Mucosa of rectum (tissue), 2 donors: ENCODE results near the gene EIF2B2.
"Not testable (repeated sequence)": the region's sequence is repeated elsewhere in the genome, so short reads cannot be mapped to it uniquely, and the experiment has no call there.

Source experiments
- H3K27ac ChIP-seq, 2 donors: one replicate each; pipeline ENCODE4 v1.7.0; 2013; ENCODE audit warnings: inconsistent platforms in 2 of 2, low read depth in 2 of 2, low read length in 2 of 2
- H3K27me3 ChIP-seq, 2 donors: one replicate each; pipeline ENCODE4 v1.7.0; 2013; ENCODE audit warnings: low read length in 2 of 2; ENCODE audit not compliant: control insufficient read depth in 2 of 2, insufficient read depth in 2 of 2
- H3K36me3 ChIP-seq, 2 donors: one replicate each; pipeline ENCODE4 v1.7.0; 2013; ENCODE audit warnings: low read length in 2 of 2; ENCODE audit not compliant: control insufficient read depth in 2 of 2, insufficient read depth in 2 of 2
- H3K4me1 ChIP-seq, 2 donors: one replicate each; pipeline ENCODE4 v1.7.0; 2013; ENCODE audit warnings: low read length in 2 of 2, mild to moderate bottlenecking in 1 of 2; ENCODE audit not compliant: control insufficient read depth in 2 of 2, insufficient read depth in 2 of 2
- H3K4me3 ChIP-seq, 2 donors: one replicate each; pipeline ENCODE4 v1.7.0; 2013; ENCODE audit warnings: low read length in 2 of 2
- H3K9ac ChIP-seq, 2 donors: one replicate each; pipeline ENCODE4 v1.7.0; 2013; ENCODE audit warnings: low read length in 2 of 2, low read depth in 1 of 2, mild to moderate bottlenecking in 1 of 2
- H3K9me3 ChIP-seq, 2 donors: one replicate each; pipeline ENCODE4 v1.7.0; 2013; ENCODE audit warnings: low read length in 2 of 2; ENCODE audit not compliant: control insufficient read depth in 2 of 2
- donor health status: healthy.
- donor health status: Normal muscosa, but diverticular disease.

EIF2B2 gene

GRCh38 chr14:74988131-74988530, 14.6 kb upstream of the EIF2B2 start:
- H3K27me3 ChIP-seq = no peaks in the 10 kb centered on the region
- no peaks in the 10 kb centered on the region for H3K36me3 ChIP-seq
- H3K9ac ChIP-seq = no peak overlapping the region
- H3K4me1 ChIP-seq = no peaks in the 10 kb centered on the region
- H3K27ac ChIP-seq = no peak overlapping the region
- H3K9me3 ChIP-seq = no peaks in the 10 kb centered on the region
- no peak overlapping the region for H3K4me3 ChIP-seq

- Histone ChIP-seq H3K4me3 (no peak overlapping the region), H3K36me3 (no peaks in the 10 kb centered on the region), H3K4me1 (no peaks in the 10 kb centered on the region), H3K27ac (no peak overlapping the region), H3K27me3 (no peaks in the 10 kb centered on the region), H3K9me3 (no peaks in the 10 kb centered on the region), H3K9ac (no peak overlapping the region)
Measured at GRCh38 chr14:74988993-74989392, 13.7 kb upstream of the EIF2B2 start.

- H3K4me1 ChIP-seq, H3K36me3 ChIP-seq, H3K4me3 ChIP-seq, H3K27me3 ChIP-seq, H3K9ac ChIP-seq, H3K27ac ChIP-seq, H3K9me3 ChIP-seq: not testable (repeated sequence)
Measured at GRCh38 chr14:74994182-74994581, 8.5 kb upstream of the EIF2B2 start.

GRCh38 chr14:74995781-74996180, 6.9 kb upstream of the EIF2B2 start:
- not testable (repeated sequence) for H3K36me3 ChIP-seq, H3K4me1 ChIP-seq, H3K4me3 ChIP-seq, H3K27me3 ChIP-seq, H3K27ac ChIP-seq, H3K9me3 ChIP-seq, H3K9ac ChIP-seq

- peaks cover 9 to 12% of the 10 kb centered on the region in 2 donors for H3K36me3 ChIP-seq
- no peaks in the 10 kb centered on the region for H3K27me3 ChIP-seq
- no peak overlapping the region for H3K4me3 ChIP-seq
- H3K9ac ChIP-seq = no peak overlapping the region
- H3K27ac ChIP-seq = no peak overlapping the region
- H3K4me1 ChIP-seq = peaks cover 12 to 16% of the 10 kb centered on the region in 2 donors
- no peaks in the 10 kb centered on the region for H3K9me3 ChIP-seq
Measured at GRCh38 chr14:75001261-75001660, 1.5 kb upstream of the EIF2B2 start.

GRCh38 chr14:75001899-75002298, 822 bp upstream of the EIF2B2 start:
- no peaks in the 10 kb centered on the region for H3K27me3 ChIP-seq
- H3K4me1 ChIP-seq = peaks cover 12 to 16% of the 10 kb centered on the region in 2 donors
- peak overlapping the region; percentile 78 to 93 for H3K4me3 ChIP-seq
- peak overlapping the region; percentile 69 to 86 for H3K27ac ChIP-seq
- H3K36me3 ChIP-seq = peaks cover 16 to 18% of the 10 kb centered on the region in 2 donors
- no peaks in the 10 kb centered on the region for H3K9me3 ChIP-seq
- peak overlapping the region; percentile 73 to 89 for H3K9ac ChIP-seq

GRCh38 chr14:75003250-75004027, 718 bp downstream of the EIF2B2 start:
- H3K27ac ChIP-seq = peak overlapping the region; percentile 61 to 86
- H3K4me3 ChIP-seq = peak overlapping the region; percentile 78 to 93
- H3K4me1 ChIP-seq = peaks cover 12 to 16% of the 10 kb centered on the region in 2 donors

GRCh38 chr14:75005357-75005756, 2.6 kb downstream of the EIF2B2 start:
- peaks cover 12 to 16% of the 10 kb centered on the region in 2 donors for H3K4me1 ChIP-seq
- no peak overlapping the region for H3K9ac ChIP-seq
- peaks cover 46 to 52% of the 10 kb centered on the region in 2 donors for H3K36me3 ChIP-seq
- H3K27ac ChIP-seq = no peak overlapping the region
- no peak overlapping the region for H3K4me3 ChIP-seq
- no peaks in the 10 kb centered on the region for H3K9me3 ChIP-seq
- no peaks in the 10 kb centered on the region for H3K27me3 ChIP-seq

More at GRCh38 chr14:75003250-75004027, 718 bp downstream of the EIF2B2 start:
- H3K9ac ChIP-seq = peak overlapping the region; percentile 73 to 89
- no peaks in the 10 kb centered on the region for H3K27me3 ChIP-seq
- no peaks in the 10 kb centered on the region for H3K9me3 ChIP-seq
- H3K36me3 ChIP-seq = peaks cover 30 to 33% of the 10 kb centered on the region in 2 donors

- Histone ChIP-seq H3K36me3 (peaks cover 61 to 66% of the 10 kb centered on the region in 2 donors), H3K9ac (no peak overlapping the region), H3K9me3 (no peaks in the 10 kb centered on the region), H3K4me1 (peaks cover 0 to under 1% of the 10 kb centered on the region in 2 donors), H3K4me3 (no peak overlapping the region), H3K27ac (no peak overlapping the region), H3K27me3 (no peaks in the 10 kb centered on the region)
Measured at GRCh38 chr14:75009176-75009575, 6.5 kb downstream of the EIF2B2 start.

GRCh38 chr14:75010472-75011093, 7.9 kb downstream of the EIF2B2 start:
- no peaks in the 10 kb centered on the region for H3K27me3 ChIP-seq
- H3K27ac ChIP-seq = no peak overlapping the region
- no peaks in the 10 kb centered on the region for H3K9me3 ChIP-seq
- no peaks in the 10 kb centered on the region for H3K4me1 ChIP-seq
- H3K36me3 ChIP-seq = peaks cover 68 to 73% of the 10 kb centered on the region in 2 donors
- H3K9ac ChIP-seq = no peak overlapping the region
- no peak overlapping the region for H3K4me3 ChIP-seq
